ENCODE results near the gene ADRA2B. TPM values are rescaled to one million over a fixed set of nuclear protein-coding genes. Genes with fewer than 3 reads are reported as not detected.

Gene ADRA2B
- total RNA-seq, 2 donors from 2014 or later = under 0.01 to 0.26 TPM

DNA sequence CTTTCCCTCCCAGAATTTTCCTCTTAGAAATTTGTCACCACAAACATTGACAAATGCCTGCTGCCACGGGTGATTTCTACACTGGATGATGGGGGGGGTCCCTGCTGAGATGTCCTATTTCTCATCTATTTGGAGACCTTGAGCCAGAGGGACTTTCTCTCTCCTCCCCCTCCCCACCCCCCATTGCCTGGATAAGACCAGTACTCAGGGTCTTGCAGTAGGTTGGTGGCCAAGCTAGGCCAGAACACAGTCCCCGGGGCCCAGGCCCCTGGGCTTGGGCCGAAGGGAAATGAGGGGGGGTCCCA, 29.4 kb upstream of the ADRA2B start:
- Histone ChIP-seq H3K4me1 (peaks cover 24% of the 10 kb centered on the region), H3K9me3 (no peaks in the 10 kb centered on the region), H3K36me3 (replicated peaks in 1 of 2; ENCODE audit: insufficient read depth in 1 of 2, low read depth in 2 of 2) (no peaks in the 10 kb centered on the region), H3K4me3 (no peak overlapping the region), H3K27me3 (no peaks in the 10 kb centered on the region), H3K27ac (peak overlapping the region in 3 of 4 donors; percentile 15 to 69 (median 31))
- ATAC-seq = no peak
- TF ChIP-seq, protein P1, sequence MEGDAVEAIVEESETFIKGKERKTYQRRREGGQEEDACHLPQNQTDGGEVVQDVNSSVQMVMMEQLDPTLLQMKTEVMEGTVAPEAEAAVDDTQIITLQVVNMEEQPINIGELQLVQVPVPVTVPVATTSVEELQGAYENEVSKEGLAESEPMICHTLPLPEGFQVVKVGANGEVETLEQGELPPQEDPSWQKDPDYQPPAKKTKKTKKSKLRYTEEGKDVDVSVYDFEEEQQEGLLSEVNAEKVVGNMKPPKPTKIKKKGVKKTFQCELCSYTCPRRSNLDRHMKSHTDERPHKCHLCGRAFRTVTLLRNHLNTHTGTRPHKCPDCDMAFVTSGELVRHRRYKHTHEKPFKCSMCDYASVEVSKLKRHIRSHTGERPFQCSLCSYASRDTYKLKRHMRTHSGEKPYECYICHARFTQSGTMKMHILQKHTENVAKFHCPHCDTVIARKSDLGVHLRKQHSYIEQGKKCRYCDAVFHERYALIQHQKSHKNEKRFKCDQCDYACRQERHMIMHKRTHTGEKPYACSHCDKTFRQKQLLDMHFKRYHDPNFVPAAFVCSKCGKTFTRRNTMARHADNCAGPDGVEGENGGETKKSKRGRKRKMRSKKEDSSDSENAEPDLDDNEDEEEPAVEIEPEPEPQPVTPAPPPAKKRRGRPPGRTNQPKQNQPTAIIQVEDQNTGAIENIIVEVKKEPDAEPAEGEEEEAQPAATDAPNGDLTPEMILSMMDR (IDR thresholded peaks at IDR 0.05) = no peak
- TF ChIP-seq POLR2A (IDR thresholded peaks at IDR 0.05) = no peak
- WGBS, 2 donors = 0 to 47% methylated on average over 1 to 3 of the region's 3 CpGs
- intact Hi-C loops (cut with DNase I) = no loop called here
- peak in 1 of 4 donors; percentile 13 for DNase-seq

DNA sequence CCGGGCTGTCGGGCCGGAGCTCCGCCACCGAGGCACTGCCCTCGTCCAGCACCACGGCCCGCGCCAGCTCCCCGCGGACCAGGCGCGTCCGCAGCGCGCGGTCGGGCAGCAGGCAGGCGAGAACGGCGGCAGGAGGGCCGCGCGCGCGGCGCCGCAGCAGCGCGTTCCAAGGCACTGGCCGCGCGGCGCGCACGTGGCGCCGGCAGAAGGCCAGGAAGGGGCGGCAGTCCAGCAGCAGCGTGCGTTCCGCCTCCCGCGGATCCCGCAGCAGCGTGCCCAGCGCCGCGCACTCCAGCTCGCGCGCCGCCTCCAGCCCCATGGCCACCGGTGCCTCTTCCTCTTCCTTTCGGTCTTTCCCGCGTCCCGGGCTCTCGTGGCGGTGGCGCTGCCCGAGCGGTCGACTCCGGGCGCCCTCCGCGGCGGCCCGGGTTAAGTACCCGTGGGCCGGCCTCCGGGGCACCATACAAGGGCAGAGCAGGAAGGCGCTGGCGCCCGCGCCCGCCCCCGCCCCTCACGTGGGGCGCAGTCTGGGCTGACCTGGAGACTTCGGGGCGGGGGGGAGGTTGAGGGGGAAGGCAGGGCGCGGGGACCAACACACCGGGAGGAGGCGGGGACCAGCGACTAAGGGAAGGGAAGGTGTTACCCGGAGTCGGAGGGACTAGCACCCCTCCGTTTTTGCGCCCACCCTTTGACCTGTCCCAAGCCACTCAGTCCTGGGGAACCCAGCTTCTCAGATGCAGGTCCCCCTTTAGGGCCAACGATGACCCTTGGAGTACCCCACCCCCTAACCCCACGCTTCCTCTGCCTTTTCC, 28.9 kb upstream of the ADRA2B start, which contains the start of gene DUSP2:
Gene DUSP2, minus strand, starts transcription at position 405 of the 812 bp plus-strand sequence. Its CDS starts 86 bp downstream, at position 319.
- Histone ChIP-seq H3K27me3 (no peaks in the 10 kb centered on the region), H3K27ac (peak within 1 kb of the TSS in 3 of 4 donors; percentile 15 to 69 (median 31)), H3K4me1 (peaks cover 24% of the 10 kb centered on the region), H3K9me3 (no peaks in the 10 kb centered on the region), H3K4me3 (peak within 1 kb of the TSS in 1 of 2 donors; percentile 18), H3K36me3 (replicated peaks in 1 of 2; ENCODE audit: insufficient read depth in 1 of 2, low read depth in 2 of 2) (no peaks in the 10 kb centered on the region)
- intact Hi-C loops (cut with DNase I) = no loop called here
- 2 to 23% methylated on average over 10 to 94 of the region's 94 CpGs for WGBS, 2 donors
- TF ChIP-seq, protein P1 (IDR thresholded peaks at IDR 0.05) = peak in 1 of 7 experiments; percentile 3
- TF ChIP-seq POLR2A (IDR thresholded peaks at IDR 0.05) = peak; percentile 62 to 77 (median 62)
- ATAC-seq = peak; percentile 80
- DNase-seq = peak; percentile 65 to 86 (median 80)

DNA sequence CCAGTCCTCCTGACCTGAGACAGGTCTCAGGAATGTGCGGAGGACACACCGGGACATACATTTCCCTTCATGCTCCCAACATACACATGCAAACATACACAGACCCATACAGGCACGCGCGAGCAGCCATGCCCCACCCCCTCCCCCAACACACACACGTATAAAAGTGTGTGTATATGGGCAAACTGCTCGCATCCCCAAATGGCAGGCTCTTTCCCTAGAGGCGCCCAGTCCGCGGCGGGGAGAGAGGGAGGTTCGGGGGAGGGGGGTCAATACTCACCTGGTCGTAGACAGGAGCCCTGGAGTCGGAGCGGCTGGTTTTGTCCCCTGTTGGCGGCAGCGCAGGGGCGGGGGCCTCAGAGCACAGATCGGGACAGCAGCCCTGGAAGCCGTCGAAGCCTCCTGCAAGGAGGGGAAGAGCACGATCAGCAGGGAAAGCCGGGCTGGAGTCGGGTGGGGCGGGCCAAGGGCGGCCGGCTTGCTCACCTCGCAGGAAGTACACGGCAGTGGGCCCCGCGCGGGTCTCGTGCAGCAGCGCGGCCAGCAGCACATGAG, 28.2 kb upstream of the ADRA2B start:
- Histone ChIP-seq H3K36me3 (replicated peaks in 1 of 2; ENCODE audit: insufficient read depth in 1 of 2, low read depth in 2 of 2) (no peaks in the 10 kb centered on the region), H3K4me1 (peaks cover 24% of the 10 kb centered on the region), H3K9me3 (no peaks in the 10 kb centered on the region), H3K27me3 (no peaks in the 10 kb centered on the region), H3K27ac (no peak overlapping the region), H3K4me3 (peak overlapping the region in 1 of 2 donors; percentile 18)
- ATAC-seq = no peak
- WGBS, 2 donors = 12 to 29% methylated on average over 16 to 35 of the region's 35 CpGs
- intact Hi-C loops (cut with DNase I) = no loop called here
- DNase-seq = peak in 1 of 4 donors; percentile 48
- TF ChIP-seq, protein P1 (IDR thresholded peaks at IDR 0.05) = no peak
- TF ChIP-seq POLR2A (IDR thresholded peaks at IDR 0.05) = no peak

DNA sequence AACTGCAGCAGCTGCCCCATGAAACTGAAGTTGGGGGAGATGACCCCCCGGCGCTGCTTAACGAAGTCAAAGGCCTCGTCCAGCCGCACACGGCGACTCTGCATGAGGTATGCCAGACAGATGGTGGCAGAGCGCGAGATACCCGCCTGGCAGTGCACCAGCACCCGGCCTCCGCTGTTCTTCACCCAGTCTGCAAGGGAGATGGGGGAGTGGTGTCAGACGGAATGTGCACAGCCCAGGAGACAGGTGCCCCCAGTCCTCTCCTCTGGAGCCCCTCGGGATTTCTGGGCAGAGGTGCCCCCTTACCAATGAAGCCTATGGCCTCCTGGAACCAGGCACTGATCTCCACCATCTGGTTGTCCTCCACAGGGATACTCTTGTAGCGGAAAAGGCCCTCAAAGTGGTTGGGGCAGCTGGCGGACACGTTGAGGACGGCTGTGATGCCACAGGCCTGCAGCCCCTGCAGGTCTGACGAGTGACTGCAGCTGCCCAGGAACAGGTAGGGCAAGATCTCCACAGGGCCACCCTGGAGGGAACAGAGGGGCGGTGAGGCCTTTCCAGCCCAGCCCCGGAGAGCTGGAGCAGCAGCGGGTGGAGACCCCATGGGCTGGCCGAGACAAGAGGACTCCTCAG, 27.6 kb upstream of the ADRA2B start:
- H3K36me3 ChIP-seq (replicated peaks in 1 of 2; ENCODE audit: insufficient read depth in 1 of 2, low read depth in 2 of 2) = no peaks in the 10 kb centered on the region
- DNase-seq (peak in 2 of 4 donors; percentile 11 to 29), ATAC-seq (no peak)
- H3K4me3 ChIP-seq = no peak overlapping the region
- no peaks in the 10 kb centered on the region for H3K27me3 ChIP-seq
- intact Hi-C loops (cut with DNase I) = no loop called here
- no peak for TF ChIP-seq POLR2A (IDR thresholded peaks at IDR 0.05)
- TF ChIP-seq, protein P1 (IDR thresholded peaks at IDR 0.05) = peak in 1 of 7 experiments; percentile 17
- WGBS, 2 donors = 72 to 92% methylated on average over 17 to 21 of the region's 23 CpGs
- H3K4me1 ChIP-seq = peaks cover 25% of the 10 kb centered on the region
- H3K27ac ChIP-seq = no peak overlapping the region
- no peaks in the 10 kb centered on the region for H3K9me3 ChIP-seq

Data from body of pancreas (tissue), 4 donors.